Activated naive CD8-positive, alpha-beta T cell treated with anti-CD3 and anti-CD28 coated beads, Interleukin-2, amount 50 U/mL, for 24 hours (primary cell): ENCODE measurements around the gene CALN1.
"Not testable (repeated sequence)": the region's sequence is repeated elsewhere in the genome, so short reads cannot be mapped to it uniquely, and the experiment has no call there.

Experiments used
- ATAC-seq: fragments of 150-1000 bp; cut with Tn5 transposase; one replicate; pipeline ENCODE4 v1.10.0; 2021
- DNase-seq: peaks from one replicate; pipeline ENCODE4 v3.0.0; 2021
- H3K27ac Mint-ChIP-seq: one replicate; pipeline ENCODE4 v1.8.0; 2021; ENCODE audit warnings: mild to moderate bottlenecking, mixed read lengths
- H3K27me3 Mint-ChIP-seq: one replicate; pipeline ENCODE4 v1.8.0; 2021; ENCODE audit warnings: mixed read lengths
- H3K36me3 Mint-ChIP-seq: one replicate; pipeline ENCODE4 v1.8.0; 2021; ENCODE audit warnings: low read depth, mixed read lengths
- H3K4me1 Mint-ChIP-seq: one replicate; pipeline ENCODE4 v1.8.0; 2021; ENCODE audit warnings: mixed read lengths
- H3K4me3 Mint-ChIP-seq: one replicate; pipeline ENCODE4 v1.8.0; 2021; ENCODE audit warnings: mild to moderate bottlenecking, moderate library complexity, mixed read lengths
- H3K9me3 Mint-ChIP-seq: one replicate; pipeline ENCODE4 v1.8.0; 2021; ENCODE audit warnings: mixed read lengths

CALN1 gene

GRCh38 chr7:71829515-71829914 is 582.6 kb downstream of the CALN1 start:
- peaks cover 2% of the 10 kb centered on the region for H3K27me3 Mint-ChIP-seq
- no peak for DNase-seq
- ATAC-seq: no peak
- no peaks in the 10 kb centered on the region for H3K36me3 Mint-ChIP-seq
- H3K4me3 Mint-ChIP-seq: no peak overlapping the region
- H3K27ac Mint-ChIP-seq: no peak overlapping the region
- peaks cover 4% of the 10 kb centered on the region for H3K9me3 Mint-ChIP-seq
- no peaks in the 10 kb centered on the region for H3K4me1 Mint-ChIP-seq

- H3K4me3 Mint-ChIP-seq: no peak overlapping the region
- H3K27me3 Mint-ChIP-seq: peaks cover 2% of the 10 kb centered on the region
- no peak for ATAC-seq
- no peaks in the 10 kb centered on the region for H3K4me1 Mint-ChIP-seq
- H3K9me3 Mint-ChIP-seq: peaks cover 4% of the 10 kb centered on the region
- H3K27ac Mint-ChIP-seq: no peak overlapping the region
- no peaks in the 10 kb centered on the region for H3K36me3 Mint-ChIP-seq
- DNase-seq: no peak
Observed at GRCh38 chr7:71828361-71828760, 583.8 kb downstream of the CALN1 start.

- no peaks in the 10 kb centered on the region for H3K36me3 Mint-ChIP-seq
- H3K4me3 Mint-ChIP-seq: no peak overlapping the region
- peaks cover 4% of the 10 kb centered on the region for H3K9me3 Mint-ChIP-seq
- H3K27me3 Mint-ChIP-seq: peaks cover 2% of the 10 kb centered on the region
- ATAC-seq (no peak), DNase-seq (no peak)
- no peak overlapping the region for H3K27ac Mint-ChIP-seq
- H3K4me1 Mint-ChIP-seq: no peaks in the 10 kb centered on the region
Observed at GRCh38 chr7:71826141-71826540, 586.0 kb downstream of the CALN1 start.

GRCh38 chr7:71824006-71824760 is 588.0 kb downstream of the CALN1 start:
- H3K27ac Mint-ChIP-seq: no peak overlapping the region
- peaks cover 2% of the 10 kb centered on the region for H3K27me3 Mint-ChIP-seq
- peaks cover 4% of the 10 kb centered on the region for H3K9me3 Mint-ChIP-seq
- DNase-seq (no peak), ATAC-seq (no peak)
- H3K4me1 Mint-ChIP-seq: no peaks in the 10 kb centered on the region
- H3K36me3 Mint-ChIP-seq: peaks cover 2% of the 10 kb centered on the region
- no peak overlapping the region for H3K4me3 Mint-ChIP-seq

GRCh38 chr7:71822406-71822805 is 589.7 kb downstream of the CALN1 start:
- not testable (repeated sequence) for DNase-seq, H3K27ac Mint-ChIP-seq, ATAC-seq, H3K4me3 Mint-ChIP-seq, H3K9me3 Mint-ChIP-seq, H3K27me3 Mint-ChIP-seq, H3K4me1 Mint-ChIP-seq, H3K36me3 Mint-ChIP-seq

- no peaks in the 10 kb centered on the region for H3K27me3 Mint-ChIP-seq
- no peak overlapping the region for H3K27ac Mint-ChIP-seq
- ATAC-seq (no peak), DNase-seq (no peak)
- no peaks in the 10 kb centered on the region for H3K9me3 Mint-ChIP-seq
- H3K4me1 Mint-ChIP-seq: no peaks in the 10 kb centered on the region
- H3K36me3 Mint-ChIP-seq: peaks cover 2% of the 10 kb centered on the region
- no peak overlapping the region for H3K4me3 Mint-ChIP-seq
Observed at GRCh38 chr7:71817916-71818315, 594.2 kb downstream of the CALN1 start.

GRCh38 chr7:71808115-71808514 is 604.0 kb downstream of the CALN1 start:
- DNase-seq (no peak), ATAC-seq (no peak)
- Mint-ChIP-seq H3K9me3 (peaks cover 16% of the 10 kb centered on the region), H3K4me1 (no peaks in the 10 kb centered on the region), H3K36me3 (peaks cover 3% of the 10 kb centered on the region), H3K27me3 (no peaks in the 10 kb centered on the region), H3K27ac (no peak overlapping the region), H3K4me3 (no peak overlapping the region)

GRCh38 chr7:71804256-71804655 is 607.9 kb downstream of the CALN1 start:
- Mint-ChIP-seq H3K4me1 (no peaks in the 10 kb centered on the region), H3K27me3 (no peaks in the 10 kb centered on the region), H3K27ac (no peak overlapping the region), H3K9me3 (peaks cover 13% of the 10 kb centered on the region), H3K36me3 (peaks cover 3% of the 10 kb centered on the region), H3K4me3 (no peak overlapping the region)
- DNase-seq (no peak), ATAC-seq (no peak)

GRCh38 chr7:71801976-71802375 is 610.2 kb downstream of the CALN1 start:
- H3K4me1 Mint-ChIP-seq: no peaks in the 10 kb centered on the region
- no peak overlapping the region for H3K4me3 Mint-ChIP-seq
- peaks cover 15% of the 10 kb centered on the region for H3K9me3 Mint-ChIP-seq
- ATAC-seq (no peak), DNase-seq (no peak)
- peaks cover 3% of the 10 kb centered on the region for H3K36me3 Mint-ChIP-seq
- no peaks in the 10 kb centered on the region for H3K27me3 Mint-ChIP-seq
- no peak overlapping the region for H3K27ac Mint-ChIP-seq

- no peak overlapping the region for H3K4me3 Mint-ChIP-seq
- no peaks in the 10 kb centered on the region for H3K27me3 Mint-ChIP-seq
- DNase-seq (no peak), ATAC-seq (no peak)
- H3K27ac Mint-ChIP-seq: no peak overlapping the region
- peaks cover 12% of the 10 kb centered on the region for H3K9me3 Mint-ChIP-seq
- no peaks in the 10 kb centered on the region for H3K4me1 Mint-ChIP-seq
- no peaks in the 10 kb centered on the region for H3K36me3 Mint-ChIP-seq
Observed at GRCh38 chr7:71800321-71800720, 611.8 kb downstream of the CALN1 start.

- peaks cover 10% of the 10 kb centered on the region for H3K9me3 Mint-ChIP-seq
- no peaks in the 10 kb centered on the region for H3K36me3 Mint-ChIP-seq
- DNase-seq: no peak
- H3K27me3 Mint-ChIP-seq: no peaks in the 10 kb centered on the region
- no peak for ATAC-seq
- H3K27ac Mint-ChIP-seq: no peak overlapping the region
- H3K4me1 Mint-ChIP-seq: no peaks in the 10 kb centered on the region
- H3K4me3 Mint-ChIP-seq: no peak overlapping the region
Observed at GRCh38 chr7:71795410-71795809, 616.7 kb downstream of the CALN1 start.

- no peak overlapping the region for H3K4me3 Mint-ChIP-seq
- peaks cover 19% of the 10 kb centered on the region for H3K9me3 Mint-ChIP-seq
- no peak for DNase-seq
- no peak overlapping the region for H3K27ac Mint-ChIP-seq
- H3K27me3 Mint-ChIP-seq: no peaks in the 10 kb centered on the region
- no peaks in the 10 kb centered on the region for H3K36me3 Mint-ChIP-seq
- no peaks in the 10 kb centered on the region for H3K4me1 Mint-ChIP-seq
- no peak for ATAC-seq
Observed at GRCh38 chr7:71793251-71793650, 618.9 kb downstream of the CALN1 start.

GRCh38 chr7:71787513-71787912 is 624.6 kb downstream of the CALN1 start:
- Mint-ChIP-seq H3K4me3 (no peak overlapping the region), H3K27ac (no peak overlapping the region), H3K9me3 (peaks cover 21% of the 10 kb centered on the region), H3K4me1 (no peaks in the 10 kb centered on the region), H3K36me3 (peaks cover 5% of the 10 kb centered on the region), H3K27me3 (no peaks in the 10 kb centered on the region)
- DNase-seq (no peak), ATAC-seq (no peak)

GRCh38 chr7:71785216-71785615 is 626.9 kb downstream of the CALN1 start:
- ATAC-seq: no peak
- Mint-ChIP-seq H3K4me1 (no peaks in the 10 kb centered on the region), H3K27me3 (no peaks in the 10 kb centered on the region), H3K9me3 (peaks cover 17% of the 10 kb centered on the region), H3K27ac (no peak overlapping the region), H3K4me3 (no peak overlapping the region), H3K36me3 (peaks cover 5% of the 10 kb centered on the region)
- DNase-seq: no peak

GRCh38 chr7:71784781-71785180 is 627.4 kb downstream of the CALN1 start:
- Mint-ChIP-seq H3K4me3 (no peak overlapping the region), H3K36me3 (peaks cover 5% of the 10 kb centered on the region), H3K27me3 (no peaks in the 10 kb centered on the region), H3K4me1 (no peaks in the 10 kb centered on the region), H3K9me3 (peaks cover 13% of the 10 kb centered on the region), H3K27ac (no peak overlapping the region)
- no peak for ATAC-seq
- DNase-seq: no peak

- peaks cover 9% of the 10 kb centered on the region for H3K9me3 Mint-ChIP-seq
- H3K36me3 Mint-ChIP-seq: peaks cover 5% of the 10 kb centered on the region
- ATAC-seq: no peak
- H3K4me3 Mint-ChIP-seq: no peak overlapping the region
- no peaks in the 10 kb centered on the region for H3K27me3 Mint-ChIP-seq
- H3K27ac Mint-ChIP-seq: no peak overlapping the region
- H3K4me1 Mint-ChIP-seq: no peaks in the 10 kb centered on the region
- DNase-seq: no peak
Observed at GRCh38 chr7:71784180-71784579, 628.0 kb downstream of the CALN1 start.
